Measurements from ENCODE around the gene EEF2K. TPM values are rescaled to one million over a fixed set of nuclear protein-coding genes. Genes with fewer than 3 reads are reported as not detected.

EEF2K gene
- total RNA-seq, 1 donor = 9.0 TPM

DNA sequence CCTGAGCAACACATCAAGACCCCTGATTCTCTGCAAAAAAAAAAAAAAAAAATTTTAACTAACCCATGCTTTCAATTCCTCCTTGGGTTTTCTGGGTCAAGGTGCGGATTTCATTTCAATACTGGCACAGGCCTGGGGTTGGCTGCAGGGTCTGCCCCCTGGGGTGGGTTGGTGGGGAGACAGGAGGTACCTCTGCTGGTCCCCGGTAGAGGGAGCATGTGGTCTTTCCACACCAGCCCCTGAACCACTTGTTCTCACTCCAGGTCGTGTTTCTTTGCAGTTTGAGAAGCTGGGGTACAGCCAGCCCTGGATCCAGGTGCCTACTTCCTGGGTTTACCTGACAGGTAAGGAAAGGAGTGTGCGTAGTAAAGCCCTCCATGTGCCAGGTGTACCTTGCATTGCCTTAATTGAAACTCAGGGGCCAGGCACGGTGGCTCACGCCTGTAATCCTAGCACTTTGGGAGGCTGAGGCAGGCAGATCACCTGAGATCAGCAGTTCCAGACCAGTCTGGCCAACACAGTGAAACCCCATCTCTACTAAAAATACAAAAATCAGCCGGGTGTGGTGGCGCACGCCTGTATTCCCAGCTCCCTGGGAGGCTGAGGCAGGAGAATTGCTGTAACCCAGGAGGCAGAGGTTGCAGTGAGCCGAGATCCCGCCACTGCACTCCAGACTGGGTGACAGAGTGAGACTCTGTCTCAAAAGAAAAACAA lies 22.0 kb upstream of the EEF2K start:
- H3K4me3 ChIP-seq (ENCODE audit: low read length) = no peak overlapping the region
- H3K9me3 ChIP-seq (ENCODE audit: low read depth, low read length) = no peaks in the 10 kb centered on the region
- no peaks in the 10 kb centered on the region for H3K27me3 ChIP-seq (ENCODE audit: insufficient read depth, low read length)
- peaks cover 13% of the 10 kb centered on the region for H3K4me1 ChIP-seq (ENCODE audit: insufficient read depth, low read length)

DNA sequence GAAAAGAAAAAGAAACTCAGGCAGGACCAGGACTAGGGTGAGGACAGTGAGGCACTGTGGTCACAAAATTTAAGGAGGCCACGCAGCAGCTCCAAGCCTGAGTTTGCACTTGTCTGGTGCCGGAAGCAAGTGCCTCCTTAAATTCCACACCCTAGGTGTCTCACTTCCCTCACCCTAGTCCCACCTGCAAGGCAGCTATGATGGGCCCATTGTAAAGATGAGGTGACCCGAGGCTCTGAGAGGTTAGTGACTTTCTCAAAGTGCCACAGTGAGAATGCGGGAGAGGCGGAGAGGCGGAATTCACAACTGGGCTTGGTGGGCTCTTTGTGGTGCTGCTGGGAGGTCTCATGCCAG lies 21.5 kb upstream of the EEF2K start:
- no peak overlapping the region for H3K4me3 ChIP-seq (ENCODE audit: low read length)
- no peaks in the 10 kb centered on the region for H3K27me3 ChIP-seq (ENCODE audit: insufficient read depth, low read length)
- H3K9me3 ChIP-seq (ENCODE audit: low read depth, low read length) = no peaks in the 10 kb centered on the region
- peaks cover 19% of the 10 kb centered on the region for H3K4me1 ChIP-seq (ENCODE audit: insufficient read depth, low read length)

DNA sequence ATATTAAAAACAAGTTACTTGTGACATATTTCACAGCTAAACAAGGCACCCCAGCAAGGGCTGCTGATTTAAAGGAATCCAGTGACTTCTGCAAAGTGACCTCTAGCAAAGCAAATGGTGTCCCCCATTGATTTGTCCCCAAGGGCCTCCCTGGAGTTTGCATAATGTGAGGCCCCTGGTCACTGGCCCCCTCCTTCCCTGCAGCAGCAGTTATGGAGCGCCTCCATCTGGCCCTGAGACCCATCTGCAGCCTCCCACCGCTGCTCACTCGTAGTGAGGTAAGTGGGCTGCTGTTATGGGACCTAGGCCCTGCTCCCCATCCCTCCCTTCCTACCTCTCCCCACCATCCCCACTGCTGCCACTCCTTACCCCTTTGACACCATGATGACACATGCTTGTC lies 19.6 kb upstream of the EEF2K start:
- H3K4me3 ChIP-seq (ENCODE audit: low read length) = no peak overlapping the region
- no peaks in the 10 kb centered on the region for H3K27me3 ChIP-seq (ENCODE audit: insufficient read depth, low read length)
- H3K9me3 ChIP-seq (ENCODE audit: low read depth, low read length) = no peaks in the 10 kb centered on the region
- H3K4me1 ChIP-seq (ENCODE audit: insufficient read depth, low read length) = peaks cover 24% of the 10 kb centered on the region

GRCh38 chr16:22188267-22188594 lies 17.8 kb upstream of the EEF2K start:
- H3K4me1 ChIP-seq (ENCODE audit: insufficient read depth, low read length) = peaks cover 41% of the 10 kb centered on the region
- H3K4me3 ChIP-seq (ENCODE audit: low read length) = no peak overlapping the region
- H3K27me3 ChIP-seq (ENCODE audit: insufficient read depth, low read length) = no peaks in the 10 kb centered on the region
- H3K9me3 ChIP-seq (ENCODE audit: low read depth, low read length) = no peaks in the 10 kb centered on the region

DNA sequence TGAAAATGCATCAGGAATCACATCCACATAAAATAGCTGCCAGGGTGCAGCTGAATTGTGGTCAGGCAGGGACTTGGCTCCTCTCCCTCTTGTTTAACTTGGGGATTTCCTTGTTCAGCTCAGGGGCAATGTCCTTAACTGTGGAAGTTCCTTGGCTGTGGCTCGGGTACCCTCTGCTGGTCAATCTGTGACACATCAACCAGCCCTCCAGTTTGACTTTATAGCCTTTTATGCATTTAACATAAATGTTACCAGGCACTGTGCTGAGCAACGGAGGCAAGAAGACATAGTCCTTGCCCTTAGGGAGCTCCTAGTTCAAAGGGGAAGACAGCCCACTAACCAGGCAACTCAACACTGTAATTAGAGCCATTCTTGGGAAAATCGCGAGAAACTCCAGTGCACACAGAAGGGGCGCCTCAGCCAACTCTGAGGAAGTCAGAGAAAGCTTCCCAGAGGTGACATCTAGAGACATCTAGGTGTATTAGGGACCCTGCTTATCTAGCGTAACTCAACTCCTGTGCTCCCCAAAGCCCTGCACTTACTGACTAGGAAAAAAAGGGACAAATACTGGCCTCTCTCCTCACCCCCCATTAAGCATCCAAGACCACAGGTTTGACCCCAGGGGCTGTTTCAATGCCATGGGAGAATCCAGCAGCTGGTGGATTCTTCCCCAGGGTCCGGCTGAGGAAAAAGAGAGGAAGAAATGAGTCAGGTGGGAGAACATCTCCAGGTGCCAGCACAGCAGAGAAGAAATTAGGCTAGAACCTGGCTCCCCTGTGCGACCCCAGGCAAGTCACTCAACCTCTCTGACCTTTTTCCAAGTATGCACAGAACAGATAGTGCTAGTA lies 17.3 kb upstream of the EEF2K start:
- no peaks in the 10 kb centered on the region for H3K27me3 ChIP-seq (ENCODE audit: insufficient read depth, low read length)
- no peaks in the 10 kb centered on the region for H3K9me3 ChIP-seq (ENCODE audit: low read depth, low read length)
- peaks cover 47% of the 10 kb centered on the region for H3K4me1 ChIP-seq (ENCODE audit: insufficient read depth, low read length)

GRCh38 chr16:22189473-22190080 lies 16.5 kb upstream of the EEF2K start:
- Histone ChIP-seq H3K9me3 (ENCODE audit: low read depth, low read length) (no peaks in the 10 kb centered on the region), H3K27me3 (ENCODE audit: insufficient read depth, low read length) (no peaks in the 10 kb centered on the region), H3K4me3 (ENCODE audit: low read length) (peak overlapping the region; percentile 63), H3K4me1 (ENCODE audit: insufficient read depth, low read length) (peaks cover 49% of the 10 kb centered on the region)

More for the DNA sequence above, 17.3 kb upstream of the EEF2K start:
- H3K4me3 ChIP-seq (ENCODE audit: low read length) = no peak overlapping the region

GRCh38 chr16:22190081-22190775 lies 15.8 kb upstream of the EEF2K start:
- Histone ChIP-seq H3K4me3 (ENCODE audit: low read length) (peak overlapping the region; percentile 63), H3K4me1 (ENCODE audit: insufficient read depth, low read length) (peaks cover 55% of the 10 kb centered on the region)

GRCh38 chr16:22190776-22191531 lies 15.1 kb upstream of the EEF2K start:
- Histone ChIP-seq H3K4me1 (ENCODE audit: insufficient read depth, low read length) (peaks cover 60% of the 10 kb centered on the region), H3K4me3 (ENCODE audit: low read length) (peak overlapping the region; percentile 60), H3K27me3 (ENCODE audit: insufficient read depth, low read length) (no peaks in the 10 kb centered on the region), H3K9me3 (ENCODE audit: low read depth, low read length) (no peaks in the 10 kb centered on the region)

More at GRCh38 chr16:22190081-22190775, 15.8 kb upstream of the EEF2K start:
- no peaks in the 10 kb centered on the region for H3K9me3 ChIP-seq (ENCODE audit: low read depth, low read length)
- no peaks in the 10 kb centered on the region for H3K27me3 ChIP-seq (ENCODE audit: insufficient read depth, low read length)

- peaks cover 66% of the 10 kb centered on the region for H3K4me1 ChIP-seq (ENCODE audit: insufficient read depth, low read length)
- no peaks in the 10 kb centered on the region for H3K9me3 ChIP-seq (ENCODE audit: low read depth, low read length)
- H3K27me3 ChIP-seq (ENCODE audit: insufficient read depth, low read length) = no peaks in the 10 kb centered on the region
- peak overlapping the region; percentile 60 for H3K4me3 ChIP-seq (ENCODE audit: low read length)
Observed at GRCh38 chr16:22191532-22192260, 14.4 kb upstream of the EEF2K start.

GRCh38 chr16:22192261-22193062 lies 13.6 kb upstream of the EEF2K start:
- H3K4me1 ChIP-seq (ENCODE audit: insufficient read depth, low read length) = peaks cover 66% of the 10 kb centered on the region
- no peaks in the 10 kb centered on the region for H3K27me3 ChIP-seq (ENCODE audit: insufficient read depth, low read length)
- H3K4me3 ChIP-seq (ENCODE audit: low read length) = no peak overlapping the region
- H3K9me3 ChIP-seq (ENCODE audit: low read depth, low read length) = no peaks in the 10 kb centered on the region

- Histone ChIP-seq H3K27me3 (ENCODE audit: insufficient read depth, low read length) (no peaks in the 10 kb centered on the region), H3K4me1 (ENCODE audit: insufficient read depth, low read length) (peaks cover 64% of the 10 kb centered on the region), H3K9me3 (ENCODE audit: low read depth, low read length) (no peaks in the 10 kb centered on the region), H3K4me3 (ENCODE audit: low read length) (no peak overlapping the region)
Observed at GRCh38 chr16:22193063-22193411, 13.0 kb upstream of the EEF2K start.

DNA sequence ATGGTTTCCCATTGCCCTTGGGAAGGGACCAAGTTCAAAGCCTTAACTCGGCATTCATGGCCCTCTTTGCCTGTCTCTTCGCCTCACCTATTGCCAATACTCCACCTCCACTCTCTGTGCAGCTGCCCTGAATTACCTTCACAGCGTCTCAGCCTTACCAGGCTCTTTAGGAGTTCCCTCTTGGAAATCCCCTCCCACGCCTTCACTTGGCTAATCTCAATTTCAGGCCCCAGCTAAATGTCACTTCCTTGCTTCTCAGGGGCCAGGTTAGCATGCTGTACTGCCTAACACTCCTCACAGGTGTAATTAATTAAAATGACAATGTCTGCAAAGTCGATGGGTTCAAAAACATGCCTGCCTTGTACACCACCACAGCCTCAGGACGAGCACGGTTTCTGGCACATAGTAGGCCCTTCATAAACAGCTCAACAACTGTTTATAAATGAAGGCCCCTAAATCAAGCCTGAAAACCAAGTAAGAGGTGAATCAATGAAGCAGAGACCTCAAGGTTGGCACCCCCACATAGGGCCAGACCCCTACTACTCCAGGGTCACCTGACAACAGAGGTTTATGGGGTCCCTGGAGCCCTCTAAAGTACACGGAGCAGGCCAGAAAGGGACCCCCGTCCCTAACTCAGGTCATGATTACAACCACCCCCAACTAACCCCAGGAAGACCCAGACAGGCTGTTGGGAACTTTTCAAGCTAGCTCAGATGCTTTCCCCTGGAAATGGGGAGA lies 11.2 kb upstream of the EEF2K start:
- no peak overlapping the region for H3K4me3 ChIP-seq (ENCODE audit: low read length)
- H3K4me1 ChIP-seq (ENCODE audit: insufficient read depth, low read length) = peaks cover 45% of the 10 kb centered on the region

GRCh38 chr16:22195445-22195694 lies 10.7 kb upstream of the EEF2K start:
- peak overlapping the region; percentile 51 for H3K4me3 ChIP-seq (ENCODE audit: low read length)

More for the DNA sequence above, 11.2 kb upstream of the EEF2K start:
- H3K27me3 ChIP-seq (ENCODE audit: insufficient read depth, low read length) = no peaks in the 10 kb centered on the region
- H3K9me3 ChIP-seq (ENCODE audit: low read depth, low read length) = no peaks in the 10 kb centered on the region

More at GRCh38 chr16:22195445-22195694, 10.7 kb upstream of the EEF2K start:
- Histone ChIP-seq H3K9me3 (ENCODE audit: low read depth, low read length) (no peaks in the 10 kb centered on the region), H3K27me3 (ENCODE audit: insufficient read depth, low read length) (no peaks in the 10 kb centered on the region), H3K4me1 (ENCODE audit: insufficient read depth, low read length) (peaks cover 44% of the 10 kb centered on the region)

Measured in mononuclear cell (primary cell).